ENCODE results near the gene DMWD.

The DMWD gene

GRCh38 chr19:45792470-45793177 lies at the start of gene DMWD:
Gene DMWD, minus strand, starts transcription at chr19:45792845. Its CDS starts 89 bp downstream, at chr19:45792756.
- peak; percentile 99 for DNase-seq

GRCh38 chr19:45842198-45842597 lies 49.6 kb upstream of the DMWD start:
- no peak for DNase-seq

- DNase-seq, result no peak
These were observed 42.3 kb upstream of the DMWD start for GRCh38 chr19:45834970-45835369.

GRCh38 chr19:45828945-45829344 lies 36.3 kb upstream of the DMWD start:
- DNase-seq, result no peak

- no peak for DNase-seq
These were observed 35.9 kb upstream of the DMWD start for GRCh38 chr19:45828523-45828922.

GRCh38 chr19:45827459-45828093 lies 34.9 kb upstream of the DMWD start:
- DNase-seq, result no peak

- DNase-seq, result no peak
These were observed 34.3 kb upstream of the DMWD start for GRCh38 chr19:45826934-45827333.

- DNase-seq, result no peak
These were observed 33.6 kb upstream of the DMWD start for GRCh38 chr19:45825917-45826893.

- no peak for DNase-seq
These were observed 32.6 kb upstream of the DMWD start for GRCh38 chr19:45825263-45825605.

- no peak for DNase-seq
These were observed 32.1 kb upstream of the DMWD start for GRCh38 chr19:45824531-45825262.

- DNase-seq, result no peak
These were observed 31.4 kb upstream of the DMWD start for GRCh38 chr19:45824041-45824471.

- DNase-seq, result no peak
These were observed 30.5 kb upstream of the DMWD start for GRCh38 chr19:45823182-45823581.

- no peak for DNase-seq
These were observed 30.1 kb upstream of the DMWD start for GRCh38 chr19:45822716-45823115.

GRCh38 chr19:45821570-45821969 lies 28.9 kb upstream of the DMWD start:
- DNase-seq, result no peak

- no peak for DNase-seq
These were observed 28.5 kb upstream of the DMWD start for GRCh38 chr19:45821103-45821521.

GRCh38 chr19:45820413-45821102 lies 27.9 kb upstream of the DMWD start:
- no peak for DNase-seq

- no peak for DNase-seq
These were observed 27.1 kb upstream of the DMWD start for GRCh38 chr19:45819769-45820168.

- no peak for DNase-seq
These were observed 25.2 kb upstream of the DMWD start for GRCh38 chr19:45817725-45818301.

- peak; percentile 89 to 98 (median 94) for DNase-seq
These were observed 24.5 kb upstream of the DMWD start for GRCh38 chr19:45817010-45817724.

GRCh38 chr19:45816236-45817009 lies 23.8 kb upstream of the DMWD start:
- DNase-seq, result no peak
